Mucosa of rectum (tissue), 2 donors: ENCODE data around the gene HORMAD2.
"Not testable (repeated sequence)": the region's sequence is repeated elsewhere in the genome, so short reads cannot be mapped to it uniquely, and the experiment has no call there.

Experiments used
- H3K27ac ChIP-seq, 2 donors: one replicate each; pipeline ENCODE4 v1.7.0; 2013; ENCODE audit warnings: inconsistent platforms in 2 of 2, low read depth in 2 of 2, low read length in 2 of 2
- H3K27me3 ChIP-seq, 2 donors: one replicate each; pipeline ENCODE4 v1.7.0; 2013; ENCODE audit warnings: low read length in 2 of 2; ENCODE audit not compliant: control insufficient read depth in 2 of 2, insufficient read depth in 2 of 2
- H3K36me3 ChIP-seq, 2 donors: one replicate each; pipeline ENCODE4 v1.7.0; 2013; ENCODE audit warnings: low read length in 2 of 2; ENCODE audit not compliant: control insufficient read depth in 2 of 2, insufficient read depth in 2 of 2
- H3K4me1 ChIP-seq, 2 donors: one replicate each; pipeline ENCODE4 v1.7.0; 2013; ENCODE audit warnings: low read length in 2 of 2, mild to moderate bottlenecking in 1 of 2; ENCODE audit not compliant: control insufficient read depth in 2 of 2, insufficient read depth in 2 of 2
- H3K4me3 ChIP-seq, 2 donors: one replicate each; pipeline ENCODE4 v1.7.0; 2013; ENCODE audit warnings: low read length in 2 of 2
- H3K9ac ChIP-seq, 2 donors: one replicate each; pipeline ENCODE4 v1.7.0; 2013; ENCODE audit warnings: low read length in 2 of 2, low read depth in 1 of 2, mild to moderate bottlenecking in 1 of 2
- H3K9me3 ChIP-seq, 2 donors: one replicate each; pipeline ENCODE4 v1.7.0; 2013; ENCODE audit warnings: low read length in 2 of 2; ENCODE audit not compliant: control insufficient read depth in 2 of 2
- donor health status: healthy.
- donor health status: Normal muscosa, but diverticular disease.

The HORMAD2 gene

GRCh38 chr22:30211124-30211820 is 131.0 kb downstream of the HORMAD2 start:
- Histone ChIP-seq H3K9me3 (no peaks in the 10 kb centered on the region), H3K4me1 (no peaks in the 10 kb centered on the region), H3K36me3 (no peaks in the 10 kb centered on the region), H3K27me3 (peaks cover 0 to 2% of the 10 kb centered on the region in 2 donors), H3K4me3 (no peak overlapping the region), H3K9ac (no peak overlapping the region), H3K27ac (no peak overlapping the region)

GRCh38 chr22:30212363-30212995 is 132.2 kb downstream of the HORMAD2 start:
- Histone ChIP-seq H3K4me3 (no peak overlapping the region), H3K27ac (peak overlapping the region in 1 of 2 donors; percentile 16), H3K27me3 (peaks cover 0 to 2% of the 10 kb centered on the region in 2 donors), H3K9ac (no peak overlapping the region), H3K4me1 (no peaks in the 10 kb centered on the region), H3K9me3 (no peaks in the 10 kb centered on the region), H3K36me3 (no peaks in the 10 kb centered on the region)

GRCh38 chr22:30212996-30213441 is 132.8 kb downstream of the HORMAD2 start:
- no peak overlapping the region for H3K4me3 ChIP-seq
- no peaks in the 10 kb centered on the region for H3K9me3 ChIP-seq
- H3K27me3 ChIP-seq, result peaks cover 0 to 2% of the 10 kb centered on the region in 2 donors
- no peaks in the 10 kb centered on the region for H3K36me3 ChIP-seq
- peak overlapping the region in 1 of 2 donors; percentile 38 for H3K27ac ChIP-seq
- no peak overlapping the region for H3K9ac ChIP-seq
- no peaks in the 10 kb centered on the region for H3K4me1 ChIP-seq

- no peaks in the 10 kb centered on the region for H3K4me1 ChIP-seq
- no peaks in the 10 kb centered on the region for H3K9me3 ChIP-seq
- H3K36me3 ChIP-seq, result no peaks in the 10 kb centered on the region
- H3K4me3 ChIP-seq, result no peak overlapping the region
- H3K27ac ChIP-seq, result no peak overlapping the region
- peaks cover 0 to 2% of the 10 kb centered on the region in 2 donors for H3K27me3 ChIP-seq
- no peak overlapping the region for H3K9ac ChIP-seq
Measured at GRCh38 chr22:30214703-30215407, 134.6 kb downstream of the HORMAD2 start.

- H3K36me3 ChIP-seq, H3K27me3 ChIP-seq, H3K27ac ChIP-seq, H3K4me1 ChIP-seq, H3K9ac ChIP-seq, H3K9me3 ChIP-seq, H3K4me3 ChIP-seq: not testable (repeated sequence)
Measured at GRCh38 chr22:30216272-30216671, 136.0 kb downstream of the HORMAD2 start.

DNA sequence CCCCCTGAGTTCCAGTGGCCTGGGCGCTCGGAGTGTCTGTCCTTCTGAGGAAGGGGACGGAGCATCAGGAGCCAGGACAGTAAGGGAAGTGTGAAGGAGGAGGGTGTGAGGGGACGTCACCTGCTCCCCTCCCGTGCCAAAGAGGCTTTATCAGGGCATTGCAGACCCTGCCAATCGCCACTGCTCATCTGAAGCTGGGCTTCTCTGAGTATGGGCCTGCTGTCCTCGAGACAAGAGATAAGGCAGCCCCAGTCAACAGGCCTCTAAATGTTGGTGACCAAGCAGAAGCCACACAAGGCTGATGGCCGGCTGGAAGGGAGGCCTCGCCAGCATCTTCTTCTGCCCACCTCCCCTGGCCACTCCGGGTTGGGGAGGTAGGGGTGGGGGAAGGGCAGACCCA is 136.4 kb downstream of the HORMAD2 start:
- Histone ChIP-seq H3K4me1 (peaks cover 0 to 6% of the 10 kb centered on the region in 2 donors), H3K36me3 (no peaks in the 10 kb centered on the region), H3K27me3 (peaks cover 0 to 3% of the 10 kb centered on the region in 2 donors), H3K4me3 (no peak overlapping the region), H3K9ac (no peak overlapping the region), H3K27ac (no peak overlapping the region), H3K9me3 (no peaks in the 10 kb centered on the region)

- Histone ChIP-seq H3K4me1 (peaks cover 0 to 6% of the 10 kb centered on the region in 2 donors), H3K36me3 (no peaks in the 10 kb centered on the region), H3K4me3 (no peak overlapping the region), H3K9me3 (no peaks in the 10 kb centered on the region), H3K27ac (no peak overlapping the region), H3K9ac (no peak overlapping the region), H3K27me3 (peaks cover 0 to 3% of the 10 kb centered on the region in 2 donors)
Measured at GRCh38 chr22:30217698-30218560, 137.7 kb downstream of the HORMAD2 start.

- no peak overlapping the region for H3K27ac ChIP-seq
- H3K4me3 ChIP-seq, result no peak overlapping the region
- H3K4me1 ChIP-seq, result peaks cover 0 to 6% of the 10 kb centered on the region in 2 donors
- no peaks in the 10 kb centered on the region for H3K36me3 ChIP-seq
- no peak overlapping the region for H3K9ac ChIP-seq
- peaks cover 0 to 3% of the 10 kb centered on the region in 2 donors for H3K27me3 ChIP-seq
- no peaks in the 10 kb centered on the region for H3K9me3 ChIP-seq
Measured at GRCh38 chr22:30219049-30219654, 138.9 kb downstream of the HORMAD2 start.

DNA sequence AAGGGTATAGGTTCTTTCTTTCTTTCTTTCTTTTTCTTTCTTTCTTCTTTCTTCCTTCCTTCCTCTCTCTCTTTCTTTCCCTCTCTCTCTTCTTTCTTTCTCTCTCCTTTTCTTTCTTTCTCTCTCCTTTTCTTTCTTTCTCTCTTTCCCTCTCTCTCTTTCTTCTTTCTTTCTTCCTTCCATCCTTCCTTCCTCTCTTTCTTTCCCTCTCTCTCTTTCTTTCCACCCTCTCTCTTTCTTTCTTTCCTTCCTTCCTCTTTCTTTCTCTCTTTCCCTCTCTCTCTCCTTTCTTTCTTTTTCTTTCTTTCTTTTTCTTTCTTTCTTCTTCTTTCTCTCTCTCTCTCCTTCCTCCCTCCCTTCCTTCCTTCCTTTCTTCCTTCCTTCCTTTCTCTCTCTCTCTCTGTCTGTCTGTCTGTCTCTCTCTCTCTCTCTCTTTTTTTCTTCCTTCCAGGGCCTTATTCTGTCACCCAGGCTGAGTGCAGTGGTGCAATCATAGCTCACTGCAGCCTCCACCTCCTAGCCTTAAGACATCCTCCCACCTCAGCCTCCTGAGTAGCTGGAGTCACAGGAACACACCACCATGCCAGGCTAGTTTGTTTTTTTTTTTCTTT is 139.5 kb downstream of the HORMAD2 start:
- H3K27ac ChIP-seq, result no peak overlapping the region
- H3K9ac ChIP-seq, result no peak overlapping the region
- no peak overlapping the region for H3K4me3 ChIP-seq
- peaks cover 0 to 6% of the 10 kb centered on the region in 2 donors for H3K4me1 ChIP-seq
- H3K36me3 ChIP-seq, result no peaks in the 10 kb centered on the region
- H3K9me3 ChIP-seq, result no peaks in the 10 kb centered on the region
- H3K27me3 ChIP-seq, result peaks cover 0 to 3% of the 10 kb centered on the region in 2 donors
